ENCODE measurements around the gene DCTN2. TPM values are rescaled to one million over a fixed set of nuclear protein-coding genes. Genes with fewer than 3 reads are reported as not detected.

Gene DCTN2
- total RNA-seq, 2 experiments from 2014 or later = 39.6 TPM

DNA sequence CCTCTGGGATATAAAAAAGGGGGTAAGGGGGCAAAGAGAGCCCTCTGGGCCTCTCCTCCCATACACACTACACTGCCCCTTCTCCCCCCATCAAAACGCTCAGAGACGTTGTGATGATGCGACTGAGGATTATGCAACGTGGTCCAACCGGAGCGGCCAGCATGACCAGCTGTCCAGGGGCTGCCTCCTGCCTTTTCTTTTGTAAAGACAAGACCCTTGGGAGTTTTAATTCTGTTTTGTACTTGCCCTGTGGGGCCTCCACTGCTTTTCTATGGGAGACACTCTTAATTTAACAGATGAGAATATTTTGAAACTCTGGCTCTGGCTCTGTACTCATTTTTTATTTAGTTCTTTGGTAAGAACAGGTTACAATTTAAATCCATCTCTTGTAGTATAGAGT, 17.2 kb downstream of the DCTN2 start:
- POLR2A ChIA-PET = no interaction called here
- Mint-ChIP-seq H3K27me3 (no peaks in the 10 kb centered on the region), H3K27ac (peak overlapping the region; percentile 44), H3K4me1 (ENCODE audit: low read depth) (no peaks in the 10 kb centered on the region), H3K9me3 (no peaks in the 10 kb centered on the region), H3K36me3 (ENCODE audit: low read depth) (peaks cover 90% of the 10 kb centered on the region), H3K4me3 (no peak overlapping the region)
- CTCF ChIA-PET = no interaction called here
- H3K9me3 ChIP-seq (ENCODE audit: control insufficient read depth in 1 of 2, insufficient read depth in 1 of 2, low read length in 2 of 2) = no peaks in the 10 kb centered on the region
- no peaks in the 10 kb centered on the region for H3K27me3 ChIP-seq (ENCODE audit: control insufficient read depth in 1 of 2, insufficient read depth in 2 of 2, low read length in 2 of 2)
- H3K36me3 ChIP-seq (ENCODE audit: insufficient read depth, low read length) = peaks cover 96% of the 10 kb centered on the region
- intact Hi-C loops (cut with DNase I, micrococcal nuclease) = no loop called here
- TF ChIP-seq, protein P1, sequence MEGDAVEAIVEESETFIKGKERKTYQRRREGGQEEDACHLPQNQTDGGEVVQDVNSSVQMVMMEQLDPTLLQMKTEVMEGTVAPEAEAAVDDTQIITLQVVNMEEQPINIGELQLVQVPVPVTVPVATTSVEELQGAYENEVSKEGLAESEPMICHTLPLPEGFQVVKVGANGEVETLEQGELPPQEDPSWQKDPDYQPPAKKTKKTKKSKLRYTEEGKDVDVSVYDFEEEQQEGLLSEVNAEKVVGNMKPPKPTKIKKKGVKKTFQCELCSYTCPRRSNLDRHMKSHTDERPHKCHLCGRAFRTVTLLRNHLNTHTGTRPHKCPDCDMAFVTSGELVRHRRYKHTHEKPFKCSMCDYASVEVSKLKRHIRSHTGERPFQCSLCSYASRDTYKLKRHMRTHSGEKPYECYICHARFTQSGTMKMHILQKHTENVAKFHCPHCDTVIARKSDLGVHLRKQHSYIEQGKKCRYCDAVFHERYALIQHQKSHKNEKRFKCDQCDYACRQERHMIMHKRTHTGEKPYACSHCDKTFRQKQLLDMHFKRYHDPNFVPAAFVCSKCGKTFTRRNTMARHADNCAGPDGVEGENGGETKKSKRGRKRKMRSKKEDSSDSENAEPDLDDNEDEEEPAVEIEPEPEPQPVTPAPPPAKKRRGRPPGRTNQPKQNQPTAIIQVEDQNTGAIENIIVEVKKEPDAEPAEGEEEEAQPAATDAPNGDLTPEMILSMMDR (IDR thresholded peaks at IDR 0.05) = no peak
- H3K4me3 ChIP-seq (ENCODE audit: low read length) = no peak overlapping the region
- H3K27ac ChIP-seq (ENCODE audit: low read depth in 1 of 2, low read length in 2 of 2) = no peak overlapping the region
- DNase-seq (no peak), ATAC-seq (ENCODE audit: poor library complexity) (no peak)
- peaks cover 17% of the 10 kb centered on the region for H3K4me1 ChIP-seq (ENCODE audit: insufficient read depth, low read length)

DNA sequence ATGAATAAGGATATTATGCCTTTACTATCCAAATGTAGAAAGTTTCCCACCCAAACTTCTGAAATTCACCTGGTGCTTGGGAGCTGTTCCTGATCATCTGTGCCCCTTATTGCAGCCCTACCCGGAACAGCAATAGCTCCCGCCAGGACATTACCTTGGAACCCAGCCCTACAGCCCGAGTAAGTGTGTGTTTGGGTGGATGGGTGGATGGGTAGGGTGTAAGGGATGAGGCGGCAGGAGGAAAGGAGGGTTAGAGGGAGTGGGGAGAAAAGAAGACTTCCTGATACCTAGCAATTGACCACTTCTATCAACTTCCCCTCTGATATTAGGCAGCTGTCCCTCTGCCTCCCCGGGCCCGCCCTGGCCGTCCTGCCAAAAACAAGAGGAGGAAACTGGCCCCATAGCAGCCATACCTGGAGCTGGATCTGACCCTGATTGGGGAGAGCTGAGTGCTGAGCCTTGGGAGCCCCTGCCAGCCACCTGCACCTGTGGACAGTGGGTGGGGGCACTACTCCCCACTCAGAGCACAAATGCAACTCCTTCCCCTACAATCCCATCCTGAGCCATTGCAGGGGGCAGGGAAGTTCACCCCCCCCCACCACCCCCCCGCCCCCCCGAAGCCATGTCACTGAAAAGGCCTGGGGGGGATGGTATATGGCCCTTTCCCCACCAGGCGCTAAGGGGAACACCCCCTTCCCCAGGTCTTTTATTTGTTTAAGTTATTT, 18.0 kb downstream of the DCTN2 start:
- intact Hi-C loops (cut with DNase I, micrococcal nuclease) = no loop called here
- peaks cover 93% of the 10 kb centered on the region for H3K36me3 ChIP-seq (ENCODE audit: insufficient read depth, low read length)
- POLR2A ChIA-PET = no interaction called here
- H3K27ac ChIP-seq (ENCODE audit: low read depth in 1 of 2, low read length in 2 of 2) = no peak overlapping the region
- peaks cover 25% of the 10 kb centered on the region for H3K4me1 ChIP-seq (ENCODE audit: insufficient read depth, low read length)
- no peaks in the 10 kb centered on the region for H3K9me3 ChIP-seq (ENCODE audit: control insufficient read depth in 1 of 2, insufficient read depth in 1 of 2, low read length in 2 of 2)
- DNase-seq (no peak), ATAC-seq (ENCODE audit: poor library complexity) (no peak)
- Mint-ChIP-seq H3K27ac (peak overlapping the region; percentile 44), H3K27me3 (no peaks in the 10 kb centered on the region), H3K9me3 (no peaks in the 10 kb centered on the region), H3K4me3 (no peak overlapping the region), H3K4me1 (ENCODE audit: low read depth) (peaks cover 7% of the 10 kb centered on the region), H3K36me3 (ENCODE audit: low read depth) (peaks cover 90% of the 10 kb centered on the region)
- H3K27me3 ChIP-seq (ENCODE audit: control insufficient read depth in 1 of 2, insufficient read depth in 2 of 2, low read length in 2 of 2) = no peaks in the 10 kb centered on the region
- TF ChIP-seq, protein P1 (IDR thresholded peaks at IDR 0.05) = no peak
- H3K4me3 ChIP-seq (ENCODE audit: low read length) = no peak overlapping the region
- CTCF ChIA-PET = no interaction called here

DNA sequence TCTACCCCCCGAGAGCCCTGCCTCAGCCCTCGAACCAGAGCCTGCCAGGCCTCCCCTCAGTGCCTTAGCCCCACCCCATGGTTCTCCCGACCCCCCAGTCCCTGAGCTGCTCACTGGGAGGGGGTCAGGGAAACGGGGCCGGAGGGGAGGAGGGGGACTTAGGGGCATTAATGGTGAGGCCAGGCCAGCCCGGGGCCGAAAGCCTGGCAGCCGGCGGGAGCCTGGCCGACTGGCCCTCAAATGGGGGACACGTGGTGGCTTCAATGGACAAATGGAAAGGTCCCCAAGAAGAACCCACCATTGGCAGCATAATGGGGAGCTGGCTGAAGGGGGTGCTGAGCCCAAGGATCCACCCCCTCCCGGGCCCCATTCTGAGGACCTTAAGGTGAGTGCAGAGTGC, 18.8 kb downstream of the DCTN2 start:
- peaks cover 15% of the 10 kb centered on the region for H3K4me1 Mint-ChIP-seq (ENCODE audit: low read depth)
- no peak overlapping the region for H3K27ac Mint-ChIP-seq
- Histone ChIP-seq H3K9me3 (ENCODE audit: control insufficient read depth in 1 of 2, insufficient read depth in 1 of 2, low read length in 2 of 2) (no peaks in the 10 kb centered on the region), H3K4me1 (ENCODE audit: insufficient read depth, low read length) (peaks cover 33% of the 10 kb centered on the region), H3K4me3 (ENCODE audit: low read length) (no peak overlapping the region), H3K36me3 (ENCODE audit: insufficient read depth, low read length) (peaks cover 87% of the 10 kb centered on the region), H3K27ac (ENCODE audit: low read depth in 1 of 2, low read length in 2 of 2) (no peak overlapping the region), H3K27me3 (ENCODE audit: control insufficient read depth in 1 of 2, insufficient read depth in 2 of 2, low read length in 2 of 2) (no peaks in the 10 kb centered on the region)
- no peak overlapping the region for H3K4me3 Mint-ChIP-seq
- H3K27me3 Mint-ChIP-seq = no peaks in the 10 kb centered on the region
- TF ChIP-seq, protein P1 (IDR thresholded peaks at IDR 0.05) = no peak
- POLR2A ChIA-PET = no interaction called here
- no peak for DNase-seq
- intact Hi-C loops (cut with DNase I, micrococcal nuclease) = no loop called here
- ATAC-seq (ENCODE audit: poor library complexity) = no peak
- CTCF ChIA-PET = no interaction called here
- no peaks in the 10 kb centered on the region for H3K9me3 Mint-ChIP-seq
- H3K36me3 Mint-ChIP-seq (ENCODE audit: low read depth) = peaks cover 90% of the 10 kb centered on the region
